ENCODE measurements around the gene KIAA1191. TPM values are rescaled to one million over a fixed set of nuclear protein-coding genes. Genes with fewer than 3 reads are reported as not detected.

Gene KIAA1191
- total RNA-seq, 1 donor: 34.0 TPM

GRCh38 chr5:176394881-176395675 lies 33.5 kb upstream of the KIAA1191 start:
- Histone ChIP-seq H3K27me3 (ENCODE audit: insufficient read depth, low read length) (no peaks in the 10 kb centered on the region), H3K9me3 (ENCODE audit: low read depth, low read length) (no peaks in the 10 kb centered on the region), H3K4me3 (ENCODE audit: low read length) (no peak overlapping the region), H3K4me1 (ENCODE audit: insufficient read depth, low read length) (peaks cover 11% of the 10 kb centered on the region)

DNA sequence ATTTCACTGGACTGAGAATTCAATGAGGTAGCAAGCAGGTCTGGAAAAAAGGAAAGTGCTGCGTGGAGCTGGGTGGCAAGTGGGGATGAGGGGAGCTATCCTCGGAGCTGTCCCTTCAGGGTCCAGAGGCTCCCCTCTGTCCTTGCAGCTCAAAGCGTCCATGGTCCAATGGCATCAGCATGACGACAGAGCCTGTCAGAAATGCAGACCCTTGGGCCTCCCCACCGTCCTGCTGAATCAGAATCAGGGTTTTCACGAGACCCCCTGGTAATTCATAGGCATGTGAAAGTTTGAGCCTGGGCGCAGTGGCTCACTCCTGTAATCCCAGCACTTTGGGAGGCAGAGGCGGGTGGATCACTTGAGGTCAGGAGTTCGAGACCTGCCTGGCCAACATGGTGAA lies 32.5 kb upstream of the KIAA1191 start:
- H3K27me3 ChIP-seq (ENCODE audit: insufficient read depth, low read length): no peaks in the 10 kb centered on the region

GRCh38 chr5:176392526-176392925 lies 31.0 kb upstream of the KIAA1191 start:
- H3K4me1 ChIP-seq (ENCODE audit: insufficient read depth, low read length): peaks cover 28% of the 10 kb centered on the region
- H3K9me3 ChIP-seq (ENCODE audit: low read depth, low read length): no peaks in the 10 kb centered on the region
- H3K4me3 ChIP-seq (ENCODE audit: low read length): no peak overlapping the region
- H3K27me3 ChIP-seq (ENCODE audit: insufficient read depth, low read length): no peaks in the 10 kb centered on the region

More for the DNA sequence above, 32.5 kb upstream of the KIAA1191 start:
- Histone ChIP-seq H3K4me1 (ENCODE audit: insufficient read depth, low read length) (peaks cover 20% of the 10 kb centered on the region), H3K4me3 (ENCODE audit: low read length) (no peak overlapping the region), H3K9me3 (ENCODE audit: low read depth, low read length) (no peaks in the 10 kb centered on the region)

DNA sequence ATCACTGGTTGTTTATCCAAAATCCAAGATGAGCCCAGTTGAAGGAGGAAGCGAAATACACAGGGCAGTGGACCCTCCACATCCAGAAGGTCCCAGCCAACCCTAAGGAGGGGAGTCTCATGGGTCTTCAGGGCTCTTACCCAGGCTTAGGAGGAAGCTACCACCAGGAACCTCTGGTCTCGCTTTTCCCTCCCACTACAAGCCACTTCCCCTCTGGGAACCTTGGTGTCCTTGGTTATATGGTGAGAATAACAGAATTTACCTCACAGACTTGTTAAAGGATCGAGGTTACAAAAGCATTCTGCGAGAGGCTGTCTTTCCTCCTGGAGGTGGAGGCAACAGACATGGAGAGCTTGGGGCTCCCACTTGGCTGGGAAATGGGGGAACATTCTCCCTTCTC lies 30.4 kb upstream of the KIAA1191 start:
- Histone ChIP-seq H3K9me3 (ENCODE audit: low read depth, low read length) (no peaks in the 10 kb centered on the region), H3K4me1 (ENCODE audit: insufficient read depth, low read length) (peaks cover 33% of the 10 kb centered on the region), H3K27me3 (ENCODE audit: insufficient read depth, low read length) (no peaks in the 10 kb centered on the region)

DNA sequence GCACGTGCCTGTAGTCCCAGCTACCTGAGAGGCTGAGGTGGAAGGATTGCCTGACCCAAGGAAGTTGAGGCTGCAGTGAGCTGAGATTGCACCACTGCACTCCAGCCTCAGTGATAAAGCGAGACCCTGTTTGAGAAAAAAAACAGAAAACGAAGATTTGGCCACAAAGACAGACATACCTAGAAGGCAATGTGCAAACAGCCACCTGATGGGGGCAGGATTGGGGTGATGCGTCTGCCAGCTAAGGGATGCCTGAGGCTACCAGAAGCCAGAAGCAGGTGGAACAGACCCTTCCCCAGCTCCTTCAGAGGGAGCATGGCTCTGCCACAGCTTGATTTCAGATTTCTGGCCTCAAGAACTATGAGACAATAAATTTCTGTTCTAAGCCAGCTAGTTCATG lies 29.9 kb upstream of the KIAA1191 start:
- H3K4me1 ChIP-seq (ENCODE audit: insufficient read depth, low read length): peaks cover 38% of the 10 kb centered on the region
- no peaks in the 10 kb centered on the region for H3K27me3 ChIP-seq (ENCODE audit: insufficient read depth, low read length)
- H3K4me3 ChIP-seq (ENCODE audit: low read length): no peak overlapping the region
- H3K9me3 ChIP-seq (ENCODE audit: low read depth, low read length): no peaks in the 10 kb centered on the region

More for the DNA sequence above, 30.4 kb upstream of the KIAA1191 start:
- H3K4me3 ChIP-seq (ENCODE audit: low read length): no peak overlapping the region

GRCh38 chr5:176389135-176390123 lies 27.9 kb upstream of the KIAA1191 start:
- H3K4me1 ChIP-seq (ENCODE audit: insufficient read depth, low read length): peaks cover 41% of the 10 kb centered on the region
- H3K4me3 ChIP-seq (ENCODE audit: low read length): peak overlapping the region; percentile 82

GRCh38 chr5:176388444-176389134 lies 27.0 kb upstream of the KIAA1191 start, which contains the start of the genes HIGD2A and NOP16:
TSS of gene HIGD2A (plus strand) at chr5:176388751. CDS start at chr5:176388820, 69 bp downstream.
TSS of gene NOP16 (minus strand) at chr5:176388598. CDS start at chr5:176388539, 59 bp downstream.
- H3K4me1 ChIP-seq (ENCODE audit: insufficient read depth, low read length): peaks cover 41% of the 10 kb centered on the region
- H3K9me3 ChIP-seq (ENCODE audit: low read depth, low read length): no peaks in the 10 kb centered on the region
- peak within 1 kb of the TSS; percentile 82 for H3K4me3 ChIP-seq (ENCODE audit: low read length)
- no peaks in the 10 kb centered on the region for H3K27me3 ChIP-seq (ENCODE audit: insufficient read depth, low read length)

More at GRCh38 chr5:176389135-176390123, 27.9 kb upstream of the KIAA1191 start:
- Histone ChIP-seq H3K27me3 (ENCODE audit: insufficient read depth, low read length) (no peaks in the 10 kb centered on the region), H3K9me3 (ENCODE audit: low read depth, low read length) (no peaks in the 10 kb centered on the region)

DNA sequence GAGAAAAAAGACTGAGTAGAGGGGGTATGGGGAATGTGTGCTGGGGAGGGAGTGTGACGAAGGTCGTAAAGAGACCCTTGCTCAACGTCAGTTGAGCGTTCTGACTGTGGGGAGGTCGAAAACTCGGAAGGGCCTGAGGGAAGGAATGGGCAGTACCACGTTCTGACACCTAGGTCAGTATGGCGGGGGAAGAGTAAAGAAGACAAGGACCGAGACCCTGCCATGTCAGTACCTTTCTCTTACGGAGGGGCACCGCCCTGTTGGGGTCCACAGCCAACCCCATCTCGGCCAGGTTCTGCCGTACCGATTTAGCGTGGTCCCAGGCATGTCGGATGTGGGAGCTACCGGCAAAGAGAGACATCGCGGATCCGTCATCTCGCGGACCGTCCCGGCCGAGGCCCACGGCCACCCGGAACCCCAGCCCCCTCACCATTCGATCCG lies 26.5 kb upstream of the KIAA1191 start:
- no peaks in the 10 kb centered on the region for H3K27me3 ChIP-seq (ENCODE audit: insufficient read depth, low read length)
- H3K4me3 ChIP-seq (ENCODE audit: low read length): peak overlapping the region; percentile 82
- peaks cover 41% of the 10 kb centered on the region for H3K4me1 ChIP-seq (ENCODE audit: insufficient read depth, low read length)
- no peaks in the 10 kb centered on the region for H3K9me3 ChIP-seq (ENCODE audit: low read depth, low read length)

DNA sequence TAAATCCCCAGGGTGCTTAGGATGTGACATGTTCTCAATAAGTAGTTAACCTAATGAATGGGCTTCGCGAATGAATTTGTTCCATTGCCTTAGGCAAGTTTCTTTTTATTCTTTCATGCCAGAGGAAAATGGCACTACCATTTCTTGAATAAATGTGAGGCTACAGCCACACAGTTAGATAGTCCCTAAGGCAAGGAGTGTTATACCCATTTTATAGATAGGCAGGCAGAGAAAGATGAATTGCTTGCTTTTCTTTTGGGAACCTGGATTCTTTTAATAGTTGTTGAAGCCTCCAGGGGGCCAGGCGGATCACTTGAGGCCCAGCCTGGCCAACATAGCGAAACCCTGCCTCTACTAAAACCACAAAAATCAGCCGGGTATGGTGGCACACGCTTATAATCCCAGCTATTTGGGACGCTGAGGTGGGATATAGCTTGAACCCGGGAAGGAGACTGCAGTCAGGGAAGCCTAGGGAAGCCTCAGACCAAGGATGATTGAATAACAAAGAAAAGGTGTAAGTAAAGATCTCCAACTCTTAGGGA lies 25.9 kb upstream of the KIAA1191 start:
- peak overlapping the region; percentile 82 for H3K4me3 ChIP-seq (ENCODE audit: low read length)
- no peaks in the 10 kb centered on the region for H3K9me3 ChIP-seq (ENCODE audit: low read depth, low read length)
- no peaks in the 10 kb centered on the region for H3K27me3 ChIP-seq (ENCODE audit: insufficient read depth, low read length)
- H3K4me1 ChIP-seq (ENCODE audit: insufficient read depth, low read length): peaks cover 37% of the 10 kb centered on the region

GRCh38 chr5:176386491-176386890 lies 24.9 kb upstream of the KIAA1191 start:
- H3K27me3 ChIP-seq (ENCODE audit: insufficient read depth, low read length): no peaks in the 10 kb centered on the region
- H3K4me3 ChIP-seq (ENCODE audit: low read length): no peak overlapping the region
- H3K9me3 ChIP-seq (ENCODE audit: low read depth, low read length): no peaks in the 10 kb centered on the region
- H3K4me1 ChIP-seq (ENCODE audit: insufficient read depth, low read length): peaks cover 30% of the 10 kb centered on the region

DNA sequence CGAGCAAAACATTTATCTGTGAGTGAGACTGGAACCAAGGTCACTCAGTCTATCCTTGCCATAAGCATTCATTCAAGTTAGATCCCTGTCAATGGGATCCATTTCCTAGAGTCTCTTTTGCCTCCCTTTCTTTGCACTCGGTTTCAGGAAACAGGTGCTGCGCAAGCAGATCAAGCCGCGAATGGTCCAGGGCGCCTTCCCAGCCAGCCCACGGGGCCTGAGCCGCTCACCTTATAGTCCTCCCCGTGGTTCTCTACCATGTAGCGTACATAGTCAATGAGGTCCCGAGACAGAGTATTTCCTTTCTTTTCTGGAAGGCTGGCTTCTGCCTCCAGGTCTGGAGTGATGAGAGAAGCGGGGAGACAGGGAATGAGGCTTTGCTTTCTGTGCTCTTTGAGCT lies 23.4 kb upstream of the KIAA1191 start:
- no peak overlapping the region for H3K4me3 ChIP-seq (ENCODE audit: low read length)
- peaks cover 31% of the 10 kb centered on the region for H3K4me1 ChIP-seq (ENCODE audit: insufficient read depth, low read length)
- no peaks in the 10 kb centered on the region for H3K27me3 ChIP-seq (ENCODE audit: insufficient read depth, low read length)
- no peaks in the 10 kb centered on the region for H3K9me3 ChIP-seq (ENCODE audit: low read depth, low read length)

DNA sequence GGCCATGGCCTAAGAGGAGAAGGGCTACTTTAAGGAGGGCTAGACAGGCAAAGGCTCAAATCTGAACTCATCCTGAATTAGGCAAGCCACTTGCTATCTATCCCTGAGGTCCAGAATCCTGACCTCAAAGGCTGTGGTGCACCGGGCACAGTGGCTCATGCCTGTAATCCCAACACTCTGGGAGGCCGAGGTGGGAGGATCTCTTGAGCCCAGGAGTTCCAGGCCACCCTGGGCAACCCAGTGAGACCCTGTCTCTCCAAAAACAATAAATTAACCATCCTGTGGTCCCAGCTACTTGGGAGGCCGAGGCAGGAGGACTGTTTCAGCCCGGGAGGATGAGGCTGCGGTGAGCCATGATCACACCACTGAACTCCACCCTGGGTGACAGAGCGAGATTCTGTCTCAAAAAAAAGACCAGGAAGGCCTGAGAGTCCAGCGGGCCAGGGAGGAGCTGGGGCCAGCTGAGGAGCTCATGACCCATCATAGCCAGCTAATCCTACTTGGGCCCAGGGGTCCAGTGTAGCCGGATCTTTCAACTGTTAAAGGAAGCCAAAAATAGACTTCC lies 22.9 kb upstream of the KIAA1191 start:
- Histone ChIP-seq H3K4me1 (ENCODE audit: insufficient read depth, low read length) (peaks cover 28% of the 10 kb centered on the region), H3K4me3 (ENCODE audit: low read length) (no peak overlapping the region), H3K27me3 (ENCODE audit: insufficient read depth, low read length) (no peaks in the 10 kb centered on the region), H3K9me3 (ENCODE audit: low read depth, low read length) (no peaks in the 10 kb centered on the region)

DNA sequence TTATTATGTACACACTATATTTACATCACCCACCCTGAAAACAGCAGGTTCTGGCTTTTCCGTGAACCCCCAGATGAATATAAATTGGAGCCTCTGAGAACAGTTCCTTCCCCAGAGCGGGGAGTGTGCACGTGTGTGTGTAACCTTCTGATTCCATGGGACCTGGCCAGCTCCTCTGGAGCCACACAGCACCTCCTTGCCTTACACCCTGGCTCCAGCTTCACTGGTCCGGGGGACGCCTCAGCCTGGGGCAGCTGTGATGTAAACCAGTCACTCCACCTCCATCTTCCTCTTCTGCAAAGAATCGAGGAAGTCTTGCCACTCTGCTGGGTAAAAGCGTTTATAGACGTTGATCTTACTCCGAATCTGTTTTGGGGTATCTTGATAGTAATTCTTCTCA lies 22.4 kb upstream of the KIAA1191 start:
- Histone ChIP-seq H3K27me3 (ENCODE audit: insufficient read depth, low read length) (no peaks in the 10 kb centered on the region), H3K4me3 (ENCODE audit: low read length) (no peak overlapping the region), H3K9me3 (ENCODE audit: low read depth, low read length) (no peaks in the 10 kb centered on the region), H3K4me1 (ENCODE audit: insufficient read depth, low read length) (peaks cover 25% of the 10 kb centered on the region)
